Endodermal cell (in vitro differentiated cells): Measurements from ENCODE around the gene COX7B. TPM values are rescaled to one million over a fixed set of nuclear protein-coding genes. Genes with fewer than 3 reads are reported as not detected.

Experiments used
- DNase-seq: peaks from one replicate; pipeline ENCODE4 v3.0.0-alpha.2; 2017
- H3K27ac ChIP-seq: 2 replicates; pipeline ENCODE4 v1.5.1; 2013; ENCODE audit warnings: mild to moderate bottlenecking, low read depth, low read length, moderate library complexity
- H3K27me3 ChIP-seq: 2 replicates; pipeline ENCODE4 v1.6.1; 2013; ENCODE audit warnings: mild to moderate bottlenecking, low read length, moderate library complexity; ENCODE audit not compliant: insufficient read depth, control insufficient read depth, poor library complexity, severe bottlenecking
- H3K36me3 ChIP-seq: 2 replicates; pipeline ENCODE4 v1.7.0; 2013; ENCODE audit warnings: mild to moderate bottlenecking, low read length, moderate library complexity; ENCODE audit not compliant: control insufficient read depth, insufficient read depth
- H3K4me1 ChIP-seq: one replicate; pipeline ENCODE4 v1.7.0; 2013; ENCODE audit warnings: low read length; ENCODE audit not compliant: control insufficient read depth, insufficient read depth
- H3K4me3 ChIP-seq: 2 replicates; pipeline ENCODE4 v1.5.1; 2013; ENCODE audit warnings: mild to moderate bottlenecking, low read length, moderate library complexity
- H3K9ac ChIP-seq: 2 replicates; pipeline ENCODE4 v1.6.1; 2013; ENCODE audit warnings: mild to moderate bottlenecking, low read length, moderate library complexity; ENCODE audit not compliant: poor library complexity, severe bottlenecking; ENCODE audit errors: extremely low read depth
- H3K9me3 ChIP-seq: 2 replicates; pipeline ENCODE4 v1.6.1; 2013; ENCODE audit warnings: mild to moderate bottlenecking, low read length, moderate library complexity; ENCODE audit not compliant: control insufficient read depth
- H3K27ac Mint-ChIP-seq: 2 replicates; pipeline ENCODE4 v1.8.0; 2020; ENCODE audit warnings: mixed read lengths
- H3K27me3 Mint-ChIP-seq: 2 replicates; pipeline ENCODE4 v1.8.0; 2021; ENCODE audit warnings: mild to moderate bottlenecking, mixed read lengths; ENCODE audit not compliant: insufficient read depth
- H3K36me3 Mint-ChIP-seq: 2 replicates; pipeline ENCODE4 v1.8.0; 2020; ENCODE audit warnings: low read depth, mixed read lengths
- H3K4me1 Mint-ChIP-seq: 2 replicates; pipeline ENCODE4 v1.8.0; 2020; ENCODE audit warnings: mixed read lengths
- H3K4me3 Mint-ChIP-seq: 2 replicates; pipeline ENCODE4 v1.8.0; 2020; ENCODE audit warnings: mild to moderate bottlenecking, moderate library complexity, mixed read lengths
- H3K9me3 Mint-ChIP-seq: 2 replicates; pipeline ENCODE4 v1.8.0; 2020; ENCODE audit warnings: mild to moderate bottlenecking, mixed read lengths
- WGBS, 2 experiments: methylation state at CpG; one replicate each; pipeline versions ENCODE4 v1.1.5 to v1.1.7; 2013; ENCODE audit warnings: missing lambda C conversion rate in 2 of 2, mixed read lengths in 1 of 2; ENCODE audit not compliant: insufficient coverage in 1 of 2, insufficient read length in 1 of 2; 5-methylcytosine and 5-hydroxymethylcytosine counted together
- total RNA-seq, 2 donors: library from RNA; stranded (reverse); fragmentation: NEBNext Ultra II Directional in 1 of 2; extraction: Animal tissue kit (Norgen Biotek cat#: 25700) in 1 of 2; gene quantifications; 2 replicates in 1 of 2; 3 replicates in 1 of 2; pipeline ENCODE4 v1.2.1, GENCODE V29; 2021
- TF ChIP-seq, protein P1 (sequence below): fragments of 200-600 bp; sonication (generic); conservative IDR thresholded peaks from 2 replicates; pipeline ENCODE4 v1.5.0; 2021; ENCODE audit warnings: antibody characterized with exemption, mild to moderate bottlenecking

Gene COX7B
- total RNA-seq, 2 donors from 2014 or later = 190 to 193 TPM

DNA sequence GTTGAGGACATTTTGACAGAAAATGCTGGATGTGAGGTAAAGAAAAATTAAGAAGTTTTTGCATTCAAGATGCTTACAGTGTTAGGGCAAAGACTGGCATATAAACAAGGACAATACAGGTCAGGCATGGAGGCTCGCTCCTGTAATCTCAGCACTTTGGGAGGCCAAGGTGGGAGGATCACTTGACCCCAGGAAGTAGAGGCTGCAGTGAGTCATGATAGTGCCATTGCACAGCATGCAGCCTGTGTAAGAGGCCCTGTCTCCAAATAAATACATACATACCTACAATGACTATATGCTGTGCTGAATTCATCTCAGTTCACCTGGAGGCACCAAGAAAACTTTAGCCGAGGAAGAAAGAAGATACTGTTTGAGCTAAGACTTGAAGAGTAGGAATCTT lies 6.4 kb upstream of the COX7B start:
- no peaks in the 10 kb centered on the region for H3K27me3 Mint-ChIP-seq
- H3K4me1 ChIP-seq = no peaks in the 10 kb centered on the region
- TF ChIP-seq, protein P1, sequence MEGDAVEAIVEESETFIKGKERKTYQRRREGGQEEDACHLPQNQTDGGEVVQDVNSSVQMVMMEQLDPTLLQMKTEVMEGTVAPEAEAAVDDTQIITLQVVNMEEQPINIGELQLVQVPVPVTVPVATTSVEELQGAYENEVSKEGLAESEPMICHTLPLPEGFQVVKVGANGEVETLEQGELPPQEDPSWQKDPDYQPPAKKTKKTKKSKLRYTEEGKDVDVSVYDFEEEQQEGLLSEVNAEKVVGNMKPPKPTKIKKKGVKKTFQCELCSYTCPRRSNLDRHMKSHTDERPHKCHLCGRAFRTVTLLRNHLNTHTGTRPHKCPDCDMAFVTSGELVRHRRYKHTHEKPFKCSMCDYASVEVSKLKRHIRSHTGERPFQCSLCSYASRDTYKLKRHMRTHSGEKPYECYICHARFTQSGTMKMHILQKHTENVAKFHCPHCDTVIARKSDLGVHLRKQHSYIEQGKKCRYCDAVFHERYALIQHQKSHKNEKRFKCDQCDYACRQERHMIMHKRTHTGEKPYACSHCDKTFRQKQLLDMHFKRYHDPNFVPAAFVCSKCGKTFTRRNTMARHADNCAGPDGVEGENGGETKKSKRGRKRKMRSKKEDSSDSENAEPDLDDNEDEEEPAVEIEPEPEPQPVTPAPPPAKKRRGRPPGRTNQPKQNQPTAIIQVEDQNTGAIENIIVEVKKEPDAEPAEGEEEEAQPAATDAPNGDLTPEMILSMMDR = no peak
- H3K27me3 ChIP-seq = no peaks in the 10 kb centered on the region
- no peaks in the 10 kb centered on the region for H3K4me1 Mint-ChIP-seq
- no peaks in the 10 kb centered on the region for H3K9me3 ChIP-seq
- DNase-seq = no peak
- no peaks in the 10 kb centered on the region for H3K36me3 ChIP-seq
- no peak overlapping the region for H3K27ac ChIP-seq
- H3K9ac ChIP-seq = no peak overlapping the region
- peaks cover 4% of the 10 kb centered on the region for H3K36me3 Mint-ChIP-seq
- no peak overlapping the region for H3K4me3 Mint-ChIP-seq
- H3K4me3 ChIP-seq = peak overlapping the region; percentile 95
- peaks cover 47% of the 10 kb centered on the region for H3K9me3 Mint-ChIP-seq
- H3K27ac Mint-ChIP-seq = no peak overlapping the region
- 95% methylated on average over 2 of the region's 2 CpGs; no CpG with 5 or more reads in 1 of the 2 experiments for WGBS, 2 experiments

GRCh38 chrX:77893713-77894112 lies 5.6 kb upstream of the COX7B start:
- H3K4me1 ChIP-seq = no peaks in the 10 kb centered on the region
- no peak for DNase-seq
- no peaks in the 10 kb centered on the region for H3K27me3 ChIP-seq
- no peaks in the 10 kb centered on the region for H3K27me3 Mint-ChIP-seq
- 80 to 93% methylated on average over 3 to 10 of the region's 10 CpGs for WGBS, 2 experiments
- H3K27ac ChIP-seq = no peak overlapping the region
- H3K9ac ChIP-seq = peak overlapping the region; percentile 94
- H3K4me3 Mint-ChIP-seq = peak overlapping the region; percentile 84
- peak overlapping the region; percentile 95 for H3K4me3 ChIP-seq
- TF ChIP-seq, protein P1 = no peak
- H3K9me3 ChIP-seq = no peaks in the 10 kb centered on the region
- peaks cover 4% of the 10 kb centered on the region for H3K36me3 Mint-ChIP-seq
- no peaks in the 10 kb centered on the region for H3K4me1 Mint-ChIP-seq
- no peak overlapping the region for H3K27ac Mint-ChIP-seq
- peaks cover 46% of the 10 kb centered on the region for H3K9me3 Mint-ChIP-seq
- no peaks in the 10 kb centered on the region for H3K36me3 ChIP-seq

- 0% methylated on average over 7 to 46 of the region's 49 CpGs for WGBS, 2 experiments
- Mint-ChIP-seq H3K27ac (peak within 1 kb of the TSS; percentile 98), H3K4me3 (peak within 1 kb of the TSS; percentile 84), H3K36me3 (no peaks in the 10 kb centered on the region), H3K27me3 (no peaks in the 10 kb centered on the region), H3K4me1 (no peaks in the 10 kb centered on the region), H3K9me3 (peaks cover 51% of the 10 kb centered on the region)
- peak within 1 kb of the TSS; percentile 94 for H3K9ac ChIP-seq
- no peaks in the 10 kb centered on the region for H3K27me3 ChIP-seq
- TF ChIP-seq, protein P1 = no peak
- H3K36me3 ChIP-seq = no peaks in the 10 kb centered on the region
- peak; percentile 95 for DNase-seq
- peak within 1 kb of the TSS; percentile 95 for H3K4me3 ChIP-seq
- H3K9me3 ChIP-seq = no peaks in the 10 kb centered on the region
- H3K27ac ChIP-seq = peak within 1 kb of the TSS; percentile 91
- no peaks in the 10 kb centered on the region for H3K4me1 ChIP-seq
Measured at GRCh38 chrX:77894921-77895886, 4.1 kb upstream of the COX7B start, which contains the start of gene MAGT1. Gene MAGT1 (minus strand): TSS chrX:77895435. CDS start chrX:77895410, 25 bp downstream.
